Middle frontal gyrus (tissue), 1 donor: ENCODE results near the gene SCGB1D1.

ENCODE experiments used
- DNase-seq: peaks from one replicate; pipeline ENCODE4 v3.0.0-alpha.2; 2015; ENCODE audit warnings: low spot score; ENCODE audit errors: extremely low spot score

Gene SCGB1D1, protein sequence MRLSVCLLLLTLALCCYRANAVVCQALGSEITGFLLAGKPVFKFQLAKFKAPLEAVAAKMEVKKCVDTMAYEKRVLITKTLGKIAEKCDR

DNA sequence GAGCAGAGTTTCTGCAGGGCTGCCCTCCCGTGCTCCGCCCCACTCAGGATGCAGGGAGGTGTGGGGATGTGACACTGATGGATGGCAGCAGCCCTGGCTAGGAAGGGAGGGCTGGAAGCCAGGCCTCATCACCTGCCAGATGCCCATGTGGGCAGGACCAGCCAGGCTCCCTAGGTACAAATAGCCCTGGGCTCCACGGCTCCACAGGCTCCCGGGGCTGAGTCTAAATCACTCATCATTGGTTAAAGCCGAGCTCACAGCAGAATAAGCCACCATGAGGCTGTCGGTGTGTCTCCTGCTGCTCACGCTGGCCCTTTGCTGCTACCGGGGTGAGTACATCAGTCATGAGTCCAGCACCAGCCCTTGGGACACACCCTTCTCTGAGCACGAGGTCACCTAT lies at the start of gene SCGB1D1:
TSS of gene SCGB1D1 (plus strand) at position 206 of the 400 bp plus-strand sequence. CDS start at position 275, 69 bp downstream.
- no peak for DNase-seq

DNA sequence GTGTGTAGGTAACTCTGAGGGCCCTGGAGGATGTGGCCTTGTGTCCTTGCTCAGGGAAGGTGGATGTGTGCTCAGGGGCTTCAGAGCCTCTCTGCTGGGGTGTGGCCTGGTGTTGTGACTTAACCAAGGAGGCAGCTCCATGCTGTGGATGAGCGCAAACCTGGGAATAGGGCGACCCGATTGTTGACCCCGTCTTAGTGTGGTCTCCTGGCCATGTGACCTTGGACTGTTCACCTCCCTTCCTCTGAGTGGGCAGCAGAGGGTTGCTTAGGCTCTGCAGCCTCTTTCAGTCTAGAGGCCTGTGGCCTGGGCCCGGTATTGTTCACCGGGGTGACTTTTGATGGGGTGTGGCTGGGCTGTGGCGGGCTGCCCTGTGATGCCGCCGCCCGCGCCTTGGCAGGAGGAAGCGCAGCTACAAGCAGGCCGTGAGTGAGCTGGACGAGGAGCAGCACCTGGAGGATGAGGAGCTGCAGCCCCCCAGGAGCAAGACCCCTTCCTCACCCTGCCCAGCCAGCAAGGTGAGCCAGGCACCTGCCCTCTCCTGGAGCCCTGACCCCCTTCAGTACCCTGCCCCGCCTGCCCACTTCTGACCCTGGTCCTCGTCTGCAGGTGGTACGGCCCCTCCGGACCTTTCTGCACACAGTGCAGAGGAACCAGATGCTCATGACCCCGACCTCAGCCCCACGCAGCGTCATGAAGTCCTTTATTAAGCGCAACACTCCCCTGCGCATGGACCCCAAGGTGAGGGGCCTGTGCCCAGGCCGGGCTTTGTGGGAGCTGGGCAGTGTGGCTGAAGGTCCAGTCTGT lies 49.5 kb upstream of the SCGB1D1 start:
- no peak for DNase-seq

DNA sequence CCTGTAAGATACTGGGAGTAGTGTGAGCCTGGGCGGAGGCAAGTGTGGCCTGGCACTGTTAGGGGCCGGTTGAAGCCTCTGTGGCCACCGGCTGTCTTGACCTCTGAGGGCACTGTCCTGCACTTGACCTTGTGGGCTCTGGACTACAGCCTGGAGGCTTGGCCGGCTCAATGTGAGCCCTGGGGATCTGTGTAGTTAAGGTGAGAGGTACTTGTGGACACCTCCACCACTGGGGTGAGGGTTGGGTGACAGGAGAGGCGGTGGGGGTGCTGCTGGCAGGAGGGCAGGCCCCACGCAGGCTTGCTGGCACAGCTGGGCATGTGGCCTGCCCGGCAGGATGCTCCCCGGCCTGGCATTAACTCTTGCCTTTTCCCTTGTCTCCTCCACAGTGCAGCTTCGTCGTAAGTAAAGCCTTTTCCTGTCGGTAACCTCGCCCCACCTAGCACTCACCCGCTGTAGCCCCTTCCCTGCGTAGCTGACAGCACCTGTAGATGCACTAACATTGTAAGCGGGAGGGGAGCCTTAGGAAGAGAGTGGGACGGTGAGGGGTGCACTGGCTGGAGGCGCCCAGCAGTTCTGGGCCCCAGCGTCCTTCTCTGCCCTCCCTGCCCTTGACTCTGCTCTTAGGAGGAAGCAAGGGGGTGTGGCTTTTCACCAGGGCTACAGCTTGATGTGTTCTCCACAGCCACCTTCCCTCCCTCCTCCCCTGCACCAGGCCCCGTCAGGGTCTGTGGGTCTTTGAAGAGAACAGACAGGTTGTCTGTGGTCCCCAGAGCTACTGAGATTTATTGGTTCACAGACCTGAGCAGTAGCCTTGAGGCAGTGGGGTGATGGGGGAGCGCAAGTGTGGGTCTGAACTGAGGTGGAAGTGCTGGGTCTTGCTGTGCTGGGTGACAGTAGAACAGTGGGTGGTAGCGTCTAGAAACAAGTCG lies 48.6 kb upstream of the SCGB1D1 start:
- no peak for DNase-seq

DNA sequence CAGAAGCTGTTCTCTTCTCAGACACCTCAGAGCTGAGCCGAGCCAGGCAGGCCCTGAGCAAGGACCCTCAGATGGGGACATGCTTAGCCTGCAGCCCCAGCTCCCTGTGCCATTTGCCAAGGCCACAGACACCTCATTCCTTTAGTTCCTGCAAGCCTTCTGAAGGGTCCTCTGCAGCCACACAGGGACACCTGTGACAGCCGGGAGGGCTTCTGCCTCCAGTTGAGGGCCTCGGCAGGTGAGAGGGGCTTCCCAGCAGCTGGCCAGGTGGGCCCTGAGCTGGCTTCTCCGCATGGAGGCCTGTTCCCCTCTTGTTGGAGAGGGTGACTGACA lies 48.0 kb upstream of the SCGB1D1 start:
- DNase-seq: no peak

DNA sequence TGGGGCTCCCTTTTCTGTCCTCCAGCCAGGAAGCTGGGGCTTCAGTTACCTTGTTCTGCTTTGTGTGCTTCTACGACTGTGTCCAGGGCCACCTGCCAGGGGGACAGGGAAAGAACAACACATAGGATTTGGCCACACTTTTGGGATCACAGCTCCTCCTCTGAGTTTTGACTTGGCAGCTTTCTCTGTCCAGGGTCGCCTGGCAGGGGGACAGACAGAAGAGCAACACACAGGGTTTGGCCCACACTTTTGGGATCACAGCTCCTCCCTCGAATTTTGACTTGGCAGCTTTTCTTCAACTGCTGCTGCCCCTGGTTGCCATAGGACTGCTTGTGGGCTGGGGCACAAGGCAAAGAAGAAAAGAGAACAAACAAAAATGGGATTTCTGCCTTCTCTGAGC lies 47.1 kb upstream of the SCGB1D1 start:
- DNase-seq: no peak

DNA sequence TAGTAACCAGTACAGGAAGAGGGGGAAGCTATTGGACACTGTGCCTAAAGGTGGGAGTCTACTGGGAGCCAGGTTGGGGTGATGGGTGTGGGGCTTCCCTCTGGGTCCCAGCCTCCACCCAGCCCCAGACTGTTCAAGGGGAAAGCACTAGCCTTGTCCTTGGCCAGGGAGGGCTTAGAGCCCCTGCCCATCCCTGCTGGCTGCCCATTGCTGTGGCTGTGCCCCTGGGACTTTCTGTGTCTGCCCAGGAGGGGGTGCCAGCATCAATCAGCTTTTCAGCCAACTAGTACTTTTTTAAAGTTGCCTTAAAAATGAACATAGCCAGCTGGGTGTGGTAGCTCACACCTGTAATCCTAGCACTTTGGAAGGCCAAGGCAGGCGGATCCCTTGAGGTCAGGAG lies 46.3 kb upstream of the SCGB1D1 start:
- no peak for DNase-seq

DNA sequence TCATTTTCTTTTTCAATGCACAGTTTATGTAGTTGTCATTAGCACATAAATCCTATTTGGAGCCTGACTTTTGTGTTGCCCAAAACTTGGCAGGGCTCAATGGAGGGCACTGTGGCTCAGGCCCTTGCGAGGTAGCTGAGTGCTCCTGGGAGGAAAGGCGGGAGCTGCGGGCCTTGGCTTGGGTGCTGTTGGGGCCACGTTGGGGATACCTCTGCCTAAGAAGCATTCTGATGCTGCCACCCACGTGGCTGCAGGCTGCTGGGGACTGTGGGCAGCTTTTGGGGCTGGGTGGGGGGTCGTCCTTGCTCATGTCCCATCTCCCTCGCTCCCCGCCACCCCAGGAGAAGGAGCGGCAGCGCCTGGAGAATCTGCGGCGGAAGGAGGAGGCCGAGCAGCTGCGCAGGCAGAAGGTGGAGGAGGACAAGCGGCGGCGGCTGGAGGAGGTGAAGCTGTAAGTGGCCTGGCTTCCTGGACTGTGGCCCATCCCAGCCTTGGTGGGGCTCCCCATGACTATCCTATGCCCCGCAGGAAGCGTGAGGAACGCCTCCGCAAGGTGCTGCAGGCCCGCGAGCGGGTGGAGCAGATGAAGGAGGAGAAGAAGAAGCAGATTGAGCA lies 45.3 kb upstream of the SCGB1D1 start:
- no peak for DNase-seq

DNA sequence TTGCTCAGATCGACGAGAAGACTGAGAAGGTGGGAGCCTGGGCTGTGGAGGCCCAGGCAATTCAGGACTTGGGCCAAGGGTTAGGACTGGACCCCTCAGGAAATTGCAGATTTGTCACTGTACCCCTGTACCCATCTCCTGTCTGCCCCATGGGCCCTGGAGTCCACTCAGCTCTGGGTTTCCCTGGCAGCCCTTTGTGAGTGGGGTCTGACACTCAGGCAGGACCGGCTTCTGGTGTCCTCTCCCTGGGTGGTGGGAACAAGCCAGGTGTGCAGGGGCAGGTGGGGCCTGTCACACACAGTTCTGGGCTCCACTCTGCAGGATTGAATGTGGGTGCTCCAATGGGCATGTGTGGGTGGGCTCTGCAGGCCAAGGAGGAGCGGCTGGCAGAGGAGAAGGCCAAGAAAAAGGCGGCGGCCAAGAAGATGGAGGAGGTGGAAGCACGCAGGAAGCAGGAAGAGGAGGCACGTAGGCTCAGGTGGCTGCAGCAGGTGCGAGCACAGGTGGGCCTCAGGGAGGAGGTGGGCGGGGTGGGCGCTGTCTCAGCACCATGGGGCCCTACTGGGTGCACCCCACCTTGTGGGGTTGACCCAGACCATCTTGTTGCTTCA lies 44.6 kb upstream of the SCGB1D1 start:
- DNase-seq: no peak

DNA sequence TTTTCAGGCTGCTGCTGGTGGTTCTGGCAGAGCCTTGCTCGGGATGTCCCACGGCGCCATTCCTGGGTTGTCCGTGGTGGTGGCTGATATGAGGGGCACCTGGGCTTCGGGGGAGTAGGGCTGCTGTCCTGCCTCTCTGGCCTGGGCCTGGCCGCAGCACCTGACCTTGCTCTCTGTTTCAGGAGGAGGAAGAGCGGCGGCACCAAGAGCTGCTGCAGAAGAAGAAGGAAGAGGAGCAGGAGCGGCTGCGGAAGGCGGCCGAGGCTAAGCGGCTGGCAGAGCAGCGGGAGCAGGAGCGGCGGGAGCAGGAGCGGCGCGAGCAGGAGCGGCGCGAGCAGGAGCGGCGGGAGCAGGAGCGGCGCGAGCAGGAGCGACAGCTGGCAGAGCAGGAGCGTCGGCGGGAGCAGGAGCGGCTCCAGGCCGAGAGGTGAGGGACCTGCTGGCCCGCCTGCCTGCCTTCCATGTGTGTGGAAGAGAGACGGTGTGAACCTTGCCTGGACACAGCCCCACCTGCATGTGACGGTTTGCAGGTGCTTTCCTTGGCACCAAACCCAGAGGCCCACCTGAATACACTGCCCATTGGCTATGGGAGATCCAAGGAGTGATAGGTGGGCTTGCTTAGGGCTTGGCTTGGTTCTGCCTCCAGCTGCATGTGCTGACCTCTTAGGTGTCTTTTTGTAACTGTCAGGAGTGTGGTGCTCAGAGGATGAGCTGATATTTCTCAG lies 43.4 kb upstream of the SCGB1D1 start:
- DNase-seq: no peak

DNA sequence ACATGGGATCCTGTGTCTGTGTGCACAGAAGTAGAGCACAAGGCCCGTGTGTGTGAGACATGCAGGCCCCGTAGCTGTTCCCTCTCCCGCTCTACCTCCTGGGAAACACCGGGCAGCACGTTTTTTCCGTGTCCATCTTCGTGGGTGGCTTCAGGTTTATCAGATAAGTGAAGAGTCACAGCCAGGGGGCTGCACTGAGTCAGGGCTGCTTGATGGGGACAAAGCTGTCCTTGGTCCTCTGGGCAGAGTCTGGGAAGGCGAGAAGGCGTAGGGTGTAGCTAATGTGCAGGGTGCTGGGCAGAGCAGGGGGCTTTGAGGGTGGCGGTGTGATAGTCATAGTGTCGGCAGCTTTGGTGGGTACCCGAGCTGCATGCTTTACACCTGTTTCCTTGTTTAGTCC lies 42.5 kb upstream of the SCGB1D1 start:
- no peak for DNase-seq

DNA sequence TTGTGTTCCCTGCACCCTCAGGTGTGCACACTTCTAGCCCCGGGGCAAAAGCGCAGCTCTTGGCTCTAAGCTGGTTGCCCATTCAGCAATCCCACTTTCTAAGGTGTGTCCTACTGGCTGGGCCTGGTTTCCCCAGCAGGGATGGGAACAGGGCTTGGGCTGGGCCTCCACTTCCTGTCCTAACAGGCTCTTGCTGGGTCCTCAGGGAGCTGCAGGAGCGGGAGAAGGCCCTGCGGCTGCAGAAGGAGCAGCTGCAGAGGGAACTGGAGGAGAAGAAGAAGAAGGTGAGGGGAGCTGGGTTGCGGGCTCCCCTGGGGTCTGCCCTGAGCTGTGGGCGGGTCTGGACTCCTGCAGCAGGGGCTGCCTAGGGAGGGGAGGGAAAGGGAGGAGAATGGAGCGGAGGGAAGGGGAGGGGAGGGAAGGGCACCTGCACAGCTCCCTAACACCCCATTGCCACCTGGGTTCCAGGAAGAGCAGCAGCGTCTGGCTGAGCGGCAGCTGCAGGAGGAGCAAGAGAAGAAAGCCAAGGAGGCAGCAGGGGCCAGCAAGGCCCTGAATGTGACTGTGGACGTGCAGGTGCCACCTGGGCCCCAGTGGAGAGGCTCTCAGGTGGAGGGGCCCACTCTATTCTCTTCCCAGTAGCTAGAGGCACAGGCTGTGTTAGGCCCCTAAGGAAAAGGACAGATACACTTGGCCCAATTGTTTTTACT lies 41.6 kb upstream of the SCGB1D1 start:
- DNase-seq: no peak

DNA sequence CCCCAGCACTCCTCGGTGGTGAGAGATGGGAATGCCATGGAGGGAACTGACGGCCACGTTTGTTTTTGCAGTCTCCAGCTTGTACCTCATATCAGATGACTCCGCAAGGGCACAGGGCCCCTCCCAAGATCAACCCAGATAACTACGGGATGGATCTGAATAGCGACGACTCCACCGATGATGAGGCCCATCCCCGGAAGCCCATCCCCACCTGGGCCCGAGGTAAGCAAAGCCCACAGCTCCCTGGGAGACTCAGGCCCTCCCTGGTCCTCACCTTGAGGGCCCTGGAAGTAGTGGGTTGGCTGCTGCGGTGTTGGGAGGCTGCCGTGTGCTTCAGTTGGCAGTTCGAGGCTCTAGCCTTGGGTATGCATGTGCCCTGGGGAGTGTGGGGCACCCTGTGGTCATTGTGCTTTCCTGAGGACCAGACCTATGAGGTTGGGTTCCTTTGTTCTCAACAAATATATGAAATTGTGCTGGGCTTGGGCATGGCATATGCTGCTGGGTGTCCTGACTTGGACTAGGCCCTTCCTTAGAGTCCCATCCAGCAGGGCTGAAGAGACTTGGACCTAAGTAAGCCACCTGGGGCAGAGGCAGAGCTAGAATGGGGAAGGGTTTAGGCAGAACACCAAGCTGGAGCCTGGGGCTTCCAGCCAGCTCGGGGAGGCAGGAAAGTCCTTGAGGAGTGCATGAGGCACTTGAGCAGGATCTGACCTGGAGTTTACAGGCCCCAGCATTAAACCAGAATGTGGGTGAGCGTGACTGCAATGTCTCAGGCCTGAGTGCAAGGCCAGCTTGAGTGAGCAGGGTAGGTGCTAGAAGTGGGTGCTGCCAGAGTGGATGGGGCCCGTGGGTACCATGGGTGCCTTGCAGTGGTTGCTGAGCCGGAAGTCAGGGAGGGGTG lies 39.8 kb upstream of the SCGB1D1 start:
- DNase-seq: no peak

DNA sequence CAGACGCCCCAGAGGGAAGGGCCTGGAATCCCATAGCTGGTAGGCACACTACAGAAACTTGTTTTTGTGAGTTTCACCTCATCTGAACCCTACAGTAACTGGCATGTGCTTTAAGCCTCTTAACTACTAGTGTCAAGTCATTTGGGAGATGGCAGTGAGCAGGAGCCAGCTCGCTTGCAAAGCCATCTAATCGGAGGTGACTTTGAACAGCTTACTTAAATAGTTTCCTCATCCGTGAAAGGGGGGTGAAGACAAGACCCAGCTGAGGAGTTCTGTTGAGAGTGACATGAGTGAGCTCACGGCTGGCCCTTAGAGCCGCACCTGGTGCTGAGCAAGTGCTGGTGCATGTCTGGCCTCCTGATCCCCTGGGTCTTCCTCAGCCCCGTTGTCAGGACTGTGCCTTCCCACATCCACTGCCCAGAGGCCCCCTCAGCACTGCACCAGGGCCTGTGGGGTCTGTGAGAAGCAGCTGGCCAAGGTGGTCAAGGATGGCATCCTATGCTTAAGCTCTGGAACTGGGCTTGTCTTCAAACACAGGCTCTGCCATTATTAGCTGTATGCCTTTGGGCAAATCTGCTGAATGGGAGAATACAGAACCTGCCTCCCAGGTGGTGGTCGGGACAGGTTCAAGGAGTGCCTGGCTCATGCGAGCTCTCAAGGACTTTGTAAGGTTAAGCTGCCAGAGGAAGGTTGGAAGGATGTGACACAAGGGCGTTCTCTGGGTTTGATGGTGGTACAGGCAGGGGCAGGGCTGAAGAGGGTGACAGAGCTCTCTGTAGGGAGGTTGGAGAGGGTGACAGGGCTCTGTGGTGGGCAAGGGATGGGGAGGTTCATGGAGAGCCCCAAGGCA lies 38.9 kb upstream of the SCGB1D1 start:
- no peak for DNase-seq

DNA sequence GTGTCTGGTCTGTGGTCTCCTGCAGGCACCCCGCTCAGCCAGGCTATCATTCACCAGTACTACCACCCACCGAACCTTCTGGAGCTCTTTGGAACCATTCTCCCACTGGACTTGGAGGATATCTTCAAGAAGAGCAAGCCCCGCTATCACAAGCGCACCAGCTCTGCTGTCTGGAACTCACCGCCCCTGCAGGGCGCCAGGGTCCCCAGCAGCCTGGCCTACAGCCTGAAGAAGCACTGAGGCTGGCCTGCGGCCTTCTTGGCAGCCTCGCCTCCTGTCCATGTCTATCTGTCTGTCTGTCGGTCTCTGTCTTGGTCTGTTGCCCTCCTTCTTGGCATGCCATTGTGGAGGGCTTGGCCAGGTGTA lies 38.3 kb upstream of the SCGB1D1 start:
- DNase-seq: no peak

DNA sequence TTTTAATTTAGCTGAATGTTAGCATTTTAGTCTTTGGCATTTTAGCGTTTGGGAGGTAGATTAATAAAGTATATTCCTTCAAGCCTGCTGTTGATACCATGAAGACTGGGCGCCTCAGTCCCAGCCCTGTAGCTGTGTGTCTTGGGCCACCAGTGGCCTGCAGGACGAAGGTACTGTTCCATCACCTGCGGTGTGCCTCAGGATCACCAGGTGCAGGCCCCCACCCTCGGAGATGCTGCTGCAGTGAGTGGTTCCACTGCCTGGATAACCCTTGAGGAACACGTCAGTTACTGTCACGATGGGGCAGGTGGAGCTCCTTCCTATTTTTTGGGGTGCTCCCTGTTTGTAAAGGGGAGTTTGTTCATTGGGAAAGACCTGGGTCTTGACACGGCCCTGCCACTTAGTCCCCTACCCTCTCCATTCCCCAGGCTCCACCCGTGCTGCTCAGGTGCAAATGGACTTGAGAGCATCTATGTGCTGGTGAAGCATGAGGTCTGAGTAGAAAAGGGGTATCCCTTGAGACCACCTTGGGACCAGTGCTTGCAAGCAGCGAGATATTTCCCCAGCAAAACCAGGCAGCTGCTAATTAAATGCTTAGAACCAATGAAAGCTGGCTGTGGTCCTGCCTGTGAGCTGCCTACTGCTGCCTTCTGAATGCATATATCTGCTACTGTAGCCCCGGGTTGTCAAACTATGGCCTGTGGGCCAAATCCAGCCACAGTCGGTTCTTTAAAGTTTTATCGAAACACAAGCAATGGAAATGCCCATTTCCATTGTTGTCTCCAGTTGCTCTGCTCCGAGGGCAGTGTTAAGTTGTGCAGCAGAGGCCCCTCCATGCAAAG lies 37.5 kb upstream of the SCGB1D1 start:
- DNase-seq: no peak

DNA sequence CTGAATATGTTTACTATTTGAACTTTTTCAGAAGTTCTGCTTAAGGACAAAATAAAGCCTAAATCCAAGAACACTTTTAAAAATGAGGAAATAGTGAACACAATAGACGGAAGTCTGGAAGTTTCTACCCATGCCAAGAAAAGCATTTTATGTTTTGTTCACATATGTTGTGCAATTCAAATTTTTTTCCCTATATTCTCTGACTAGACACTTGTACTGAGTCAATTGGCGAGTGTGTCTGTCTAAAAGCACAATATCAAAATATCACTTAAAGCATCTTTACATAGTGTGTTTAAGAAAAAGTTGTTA lies 37.0 kb upstream of the SCGB1D1 start:
- no peak for DNase-seq

DNA sequence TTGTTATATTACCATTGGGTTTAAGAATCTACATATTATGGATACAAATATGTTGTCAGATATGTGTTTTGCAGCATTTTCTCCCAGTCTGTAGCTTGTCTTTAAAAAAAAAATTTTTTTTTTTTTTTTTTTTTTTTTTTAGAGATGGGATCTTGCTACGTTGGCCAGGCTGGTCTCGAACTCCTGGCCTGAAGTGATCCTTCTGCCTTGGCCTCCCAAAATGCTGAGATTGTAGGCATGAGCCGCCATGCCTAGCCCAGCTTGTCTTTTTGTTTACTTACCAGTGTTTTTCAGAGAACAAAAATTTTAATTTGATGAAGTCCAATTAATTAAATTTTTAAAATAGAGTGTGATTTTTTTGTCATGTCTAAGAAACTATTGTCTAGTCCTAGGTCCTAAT lies 36.4 kb upstream of the SCGB1D1 start:
- no peak for DNase-seq

DNA sequence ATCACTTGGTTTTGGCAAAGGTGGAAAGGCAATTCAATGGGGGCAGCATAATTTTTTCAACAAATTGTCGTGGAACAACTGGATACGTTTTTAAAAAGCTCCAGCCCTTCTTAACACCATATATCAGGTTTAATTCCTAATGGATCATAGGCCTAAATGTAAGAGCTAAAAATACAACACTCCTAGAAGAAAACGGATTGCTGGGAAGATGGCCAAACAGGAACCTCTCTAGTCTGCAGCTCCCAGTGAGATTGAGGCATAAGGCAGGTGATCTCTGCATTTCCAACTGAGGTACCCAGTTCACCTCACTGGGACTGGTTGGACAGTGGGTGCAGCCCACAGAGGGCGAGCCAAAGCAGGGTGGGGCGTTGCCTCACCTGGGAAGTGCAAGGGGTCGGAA lies 32.4 kb upstream of the SCGB1D1 start:
- DNase-seq: no peak
